ENCODE results near the gene KLC3. TPM values are rescaled to one million over a fixed set of nuclear protein-coding genes. Genes with fewer than 3 reads are reported as not detected.

Gene KLC3
- total RNA-seq, 4 donors from 2014 or later = not detected

Other genes starting within 250 kb of the KLC3 start
- 10 to 100 TPM; 41.8 to 75.1 (median 54.2) TPM for gene PPP1R37, start 247.6 kb upstream of the KLC3 start, total RNA-seq
- under 1 TPM in 2 of 4 donors, not detected in 2; 0.35 to 0.40 TPM for gene NKPD1, start 179.8 kb upstream of the KLC3 start, total RNA-seq
- 10 to 100 TPM; 11.4 to 58.6 (median 21.6) TPM for gene TRAPPC6A, start 162.5 kb upstream of the KLC3 start, total RNA-seq
- gene BLOC1S3, start 162.0 kb upstream of the KLC3 start, total RNA-seq = 10 to 100 TPM in 2 of 4 donors, 1 to 10 TPM in 2; 6.6 to 18.0 (median 10.3) TPM
- 1 to 10 TPM; 1.5 to 8.3 (median 1.5) TPM for gene EXOC3L2, start 95.3 kb upstream of the KLC3 start, total RNA-seq
- 10 to 100 TPM in 3 of 4 donors, 1 to 10 TPM in 1; 8.1 to 63.5 (median 23.4) TPM for gene MARK4, start 89.5 kb upstream of the KLC3 start, total RNA-seq
- not detected for gene CKM, start 17.9 kb upstream of the KLC3 start, total RNA-seq
- gene ERCC2, start 29.8 kb downstream of the KLC3 start, total RNA-seq = 10 to 100 TPM; 12.3 to 23.9 (median 14.3) TPM
- 10 to 100 TPM; 16.5 to 53.9 (median 36.2) TPM for gene PPP1R13L, start 64.3 kb downstream of the KLC3 start, total RNA-seq
- 10 to 100 TPM in 1 of 4 donors, 1 to 10 TPM in 2, under 1 TPM in 1; 0.88 to 10.7 (median 2.5) TPM for gene POLR1G, start 65.9 kb downstream of the KLC3 start, total RNA-seq
- gene ERCC1, start 83.2 kb downstream of the KLC3 start, total RNA-seq = 10 to 100 TPM; 39.9 to 69.3 (median 52.5) TPM
- gene FOSB, start 127.2 kb downstream of the KLC3 start, total RNA-seq = 10 to 100 TPM in 2 of 4 donors, 1 to 10 TPM in 1, under 1 TPM in 1; 0.85 to 56.1 (median 9.6) TPM
- gene RTN2, start 156.3 kb downstream of the KLC3 start, total RNA-seq = 10 to 100 TPM in 1 of 4 donors, 1 to 10 TPM in 2, under 1 TPM in 1; 0.53 to 42.1 (median 4.3) TPM
- gene PPM1N, start 157.7 kb downstream of the KLC3 start, total RNA-seq = 1 to 10 TPM in 2 of 4 donors, not detected in 2; 1.5 to 1.7 TPM
- 100 to 1,000 TPM in 3 of 4 donors, 10 to 100 TPM in 1; 81.7 to 123 (median 112) TPM for gene VASP, start 166.7 kb downstream of the KLC3 start, total RNA-seq
- 10 to 100 TPM in 3 of 4 donors, 1 to 10 TPM in 1; 5.0 to 26.6 (median 13.6) TPM for gene OPA3, start 244.1 kb downstream of the KLC3 start, total RNA-seq